GM15510 (cell line): ENCODE results near the gene HJURP.

Experiments used
- POLR2A ChIP-seq: IDR thresholded peaks from 3 replicates; pipeline ENCODE4 v1.6.1; 2011; ENCODE audit warnings: borderline replicate concordance; ENCODE audit not compliant: insufficient read length; ENCODE audit errors: extremely low read depth

Gene HJURP

GRCh38 chr2:233816334-233816733, 38.0 kb downstream of the HJURP start:
- TF ChIP-seq POLR2A = no peak

- no peak for TF ChIP-seq POLR2A
Observed at GRCh38 chr2:233815861-233816260, 38.5 kb downstream of the HJURP start.

- no peak for TF ChIP-seq POLR2A
Observed at GRCh38 chr2:233814056-233814835, 40.1 kb downstream of the HJURP start.

GRCh38 chr2:233813236-233814055, 40.9 kb downstream of the HJURP start:
- no peak for TF ChIP-seq POLR2A

- TF ChIP-seq POLR2A = no peak
Observed at GRCh38 chr2:233811732-233812131, 42.6 kb downstream of the HJURP start.

- TF ChIP-seq POLR2A = no peak
Observed at GRCh38 chr2:233811087-233811486, 43.2 kb downstream of the HJURP start.

- no peak for TF ChIP-seq POLR2A
Observed at GRCh38 chr2:233810385-233810784, 44.0 kb downstream of the HJURP start.

- TF ChIP-seq POLR2A = no peak
Observed at GRCh38 chr2:233807966-233808935, 46.1 kb downstream of the HJURP start.

- TF ChIP-seq POLR2A = no peak
Observed at GRCh38 chr2:233807215-233807865, 47.0 kb downstream of the HJURP start.

- no peak for TF ChIP-seq POLR2A
Observed at GRCh38 chr2:233803994-233804393, 50.3 kb downstream of the HJURP start.

GRCh38 chr2:233803292-233803911, 50.9 kb downstream of the HJURP start:
- TF ChIP-seq POLR2A = no peak

- TF ChIP-seq POLR2A = no peak
Observed at GRCh38 chr2:233802132-233802815, 52.1 kb downstream of the HJURP start.
